Measurements from ENCODE around the gene IFRD2. TPM values are rescaled to one million over a fixed set of nuclear protein-coding genes. Genes with fewer than 3 reads are reported as not detected.
A peak's percentile ranks its signal among the peaks of the same experiment; 100 is the strongest.

Gene IFRD2
- polyA plus RNA-seq, 1 of the 3 experiments (the other 2 are of a cell fraction): 73.2 TPM

GRCh38 chr3:50321336-50322114, 29.3 kb upstream of the IFRD2 start (continued):
- TF ChIP-seq MAX (IDR thresholded peaks at IDR 0.05; ENCODE audit: low read depth) (peak; percentile 84), EP300 (IDR thresholded peaks at IDR 0.05; ENCODE audit: borderline replicate concordance in 1 of 2, low read depth in 1 of 2, low read length in 1 of 2) (peak in 1 of 2 experiments; percentile 70; a peak in 1 of 4 replicates), RFX5 (IDR thresholded peaks at IDR 0.05; ENCODE audit: low read length) (no peak), POLR2AphosphoS5 (IDR thresholded peaks at IDR 0.05; ENCODE audit: low read depth, low read length) (peak; percentile 74), FOXM1 (IDR thresholded peaks at IDR 0.05; ENCODE audit: low read depth) (0 out of 2 replicates have a peak, but pooled peaks have one; percentile 58), GABPA (IDR thresholded peaks at IDR 0.05; ENCODE audit: low read depth) (no peak), CTCF (IDR thresholded peaks at IDR 0.05) (peak; percentile 61)

GRCh38 chr3:50320853-50321335, 28.7 kb upstream of the IFRD2 start:
- Histone ChIP-seq H3K36me3 (replicated peaks in 1 of 2; ENCODE audit: control insufficient read depth in 1 of 2, insufficient read depth in 2 of 2, low read length in 1 of 2) (peaks cover 15 to 45% of the 10 kb centered on the region in 2 experiments), H3F3A (replicated peaks; ENCODE audit: insufficient read depth) (peaks cover 10% of the 10 kb centered on the region), H3K4me3 (ENCODE audit: low read depth in 2 of 2, low read length in 1 of 2) (peak overlapping the region; percentile 92 to 94), H3K9me3 (no peaks in the 10 kb centered on the region), H3K27ac (ENCODE audit: low read depth in 2 of 2, low read length in 1 of 2) (peak overlapping the region; percentile 92 to 94), H3K4me2 (peak overlapping the region; percentile 80), H3K27me3 (ENCODE audit: insufficient read depth) (no peaks in the 10 kb centered on the region), H3K9me2 (no peaks in the 10 kb centered on the region), H2AFZ (ENCODE audit: low read depth) (peak overlapping the region; percentile 94), H3K79me2 (ENCODE audit: insufficient read depth) (peaks cover 41% of the 10 kb centered on the region), H3K4me1 (ENCODE audit: control insufficient read depth in 1 of 2, insufficient read depth in 2 of 2, low read depth in 1 of 2, low read length in 1 of 2) (peaks cover 0 to 40% of the 10 kb centered on the region in 2 experiments; a peak in 2 of 4 replicates), H3K9ac (peak overlapping the region; percentile 93), H4K20me1 (ENCODE audit: insufficient read depth) (no peaks in the 10 kb centered on the region)
- WGBS (ENCODE audit: low lambda C conversion rate): 0% methylated on average over 14 of the region's 45 CpGs
- ChIA-PET POLR2A (interaction anchor here (0.6 to 1.8 kb wide), 6 partner anchors 14 to 29 kb away, joined by 3 to 5 read pairs (median 3); partner anchors contain the start of genes HYAL3, IFRD2 and NAA80), CTCF (interaction anchor here (0.5 to 6.0 kb wide), 14 partner anchors 14 to 222 kb away, joined by 3 to 60 read pairs (median 4); partner anchors contain the start of genes HYAL1, HYAL3, IFRD2 and NAA80)
- peak; percentile 95 for DNase-seq
- TF ChIP-seq MAX (IDR thresholded peaks at IDR 0.05; ENCODE audit: low read depth): peak; percentile 58
- 0 out of 2 replicates have a peak, but pooled peaks have one; percentile 22 for TF ChIP-seq TAF1 (IDR thresholded peaks at IDR 0.05; ENCODE audit: borderline replicate concordance, low read depth, low read length)
- no peak for TF ChIP-seq JUND (IDR thresholded peaks at IDR 0.05)
- TF ChIP-seq ZBTB33 (IDR thresholded peaks at IDR 0.05; ENCODE audit: borderline replicate concordance, low read depth): no peak
- no peak for TF ChIP-seq TEAD4 (IDR thresholded peaks at IDR 0.05; ENCODE audit: borderline replicate concordance, insufficient read depth)
- TF ChIP-seq RXRA (IDR thresholded peaks at IDR 0.05; ENCODE audit: borderline replicate concordance, low read depth): no peak
- peak; percentile 85 for TF ChIP-seq MXI1 (IDR thresholded peaks at IDR 0.05; ENCODE audit: low read depth, low read length)
- TF ChIP-seq FOSL2 (IDR thresholded peaks at IDR 0.05; ENCODE audit: borderline replicate concordance, low read depth): no peak
- no peak for TF ChIP-seq POLR2AphosphoS5 (IDR thresholded peaks at IDR 0.05; ENCODE audit: low read depth, low read length)
- TF ChIP-seq USF2 (IDR thresholded peaks at IDR 0.05; ENCODE audit: borderline replicate concordance, low read depth, low read length): no peak
- peak; percentile 31 for TF ChIP-seq CHD2 (IDR thresholded peaks at IDR 0.05; ENCODE audit: low read length, partially characterized antibody)
- peak; percentile 64; the same call in 1 of the 2 replicates for TF ChIP-seq USF1 (IDR thresholded peaks at IDR 0.05; ENCODE audit: borderline replicate concordance, low read depth)
- TF ChIP-seq SIN3A (IDR thresholded peaks at IDR 0.05; ENCODE audit: borderline replicate concordance, low read depth, low read length): peak; percentile 61; the same call in 1 of the 2 replicates
- TF ChIP-seq CTCF (IDR thresholded peaks at IDR 0.05): no peak
- no peak for TF ChIP-seq RCOR1 (IDR thresholded peaks at IDR 0.05; ENCODE audit: low read length)
- TF ChIP-seq NFIC (IDR thresholded peaks at IDR 0.05; ENCODE audit: borderline replicate concordance): no peak

Data from SK-N-SH (cell line).